Kidney (tissue), 14 donors: ENCODE data around the gene ARHGEF11. TPM values are rescaled to one million over a fixed set of nuclear protein-coding genes. Genes with fewer than 3 reads are reported as not detected.

Experiments used
- DNase-seq, 5 donors: peaks; one replicate each; pipeline ENCODE4 v3.0.0-alpha.2; 2013 to 2020
- FAIRE-seq: peaks from 2 replicates; lab custom pipeline; 2012; peaks lifted over from hg19 to GRCh38; lab: Jason Lieb, UNC
- H3K27ac ChIP-seq, 2 donors: one replicate each; pipeline ENCODE4 v1.7.0; 2013; ENCODE audit warnings: low read depth in 2 of 2, low read length in 2 of 2, inconsistent platforms in 1 of 2
- H3K27me3 ChIP-seq: one replicate; pipeline ENCODE4 v1.7.1; 2013; ENCODE audit warnings: low read length, inconsistent platforms; ENCODE audit not compliant: control insufficient read depth, insufficient read depth
- H3K36me3 ChIP-seq, 3 donors: one replicate each; pipeline versions ENCODE4 v1.7.0 to v1.7.1; 2013; ENCODE audit warnings: low read length in 3 of 3, control low read depth in 1 of 3, inconsistent platforms in 1 of 3; ENCODE audit not compliant: insufficient read depth in 3 of 3, control insufficient read depth in 2 of 3
- H3K4me1 ChIP-seq, 3 donors: one replicate each; pipeline versions ENCODE4 v1.7.0 to v1.7.1; 2013; ENCODE audit warnings: low read length in 3 of 3, inconsistent platforms in 1 of 3, low read depth in 1 of 3; ENCODE audit not compliant: control insufficient read depth in 2 of 3, insufficient read depth in 2 of 3
- H3K4me3 ChIP-seq, 3 donors: one replicate each; pipeline versions ENCODE4 v1.7.0 to v1.8.1; 2013; ENCODE audit warnings: low read length in 3 of 3, control low read depth in 1 of 3, inconsistent platforms in 1 of 3
- H3K9ac ChIP-seq, 3 donors: one replicate each; pipeline versions ENCODE4 v1.7.0 to v1.7.1; 2013; ENCODE audit warnings: low read length in 3 of 3, control low read depth in 1 of 3, inconsistent platforms in 1 of 3
- H3K9me3 ChIP-seq, 3 donors: one replicate each; pipeline versions ENCODE4 v1.7.0 to v1.7.1; 2013; ENCODE audit warnings: low read length in 3 of 3, control low read depth in 1 of 3, inconsistent platforms in 1 of 3; ENCODE audit not compliant: control insufficient read depth in 2 of 3, insufficient read depth in 1 of 3
- CTCF ChIP-seq: IDR thresholded peaks from 3 replicates; pipeline ENCODE4 v1.5.1; 2012; ENCODE audit warnings: mild to moderate bottlenecking, moderate library complexity, borderline replicate concordance; ENCODE audit not compliant: insufficient read depth; ENCODE audit errors: extremely low read depth
- intact Hi-C: fragments of 100-400 bp; cut with DNase I; formaldehyde crosslinking; loops from one replicate; pipeline ENCODE4 v1.11.1; 2022
- polyA plus RNA-seq: library from polyadenylated mRNA; stranded (reverse); fragments of 350-450 nt; fragmentation: Illumina TruSeq; extraction: RNeasy Lipid Tissue Mini Kit (QIAGEN cat#74804); gene quantifications from one replicate; pipeline ENCODE4 v1.2.3, GENCODE V29; 2014; ENCODE audit warnings: low read depth, low replicate concordance; ENCODE audit not compliant: insufficient read depth
- total RNA-seq: library from RNA; stranded (reverse); fragmentation: NEBNext Ultra II Directional; extraction: Animal tissue kit (Norgen Biotek cat#: 25700); gene quantifications from one replicate; pipeline ENCODE4 v1.2.1, GENCODE V29; 2021
- donor health status: control.
- donor health status: control.
- donor health status: control.
- donor health status: control.
- donor health status: control.
- donor health status: DM: yes; HTN: yes; CAD: no.
- donor health status: Normal renal cell carcinoma (clear cell type).

ARHGEF11 gene
- total and polyA plus RNA-seq, 2 donors from 2014 or later = 8.8 to 36.4 TPM

- H3K27ac ChIP-seq = no peak overlapping the region
- TF ChIP-seq CTCF = no peak
- no peaks in the 10 kb centered on the region for H3K27me3 ChIP-seq
- no peaks in the 10 kb centered on the region for H3K9me3 ChIP-seq
- DNase-seq (no peak), FAIRE-seq (no peak)
- H3K36me3 ChIP-seq = no peaks in the 10 kb centered on the region
- H3K9ac ChIP-seq = no peak overlapping the region
- H3K4me1 ChIP-seq = no peaks in the 10 kb centered on the region
- no peak overlapping the region for H3K4me3 ChIP-seq
- intact Hi-C loops = no loop called here
These were observed 39.9 kb upstream of the ARHGEF11 start for GRCh38 chr1:157085421-157085820.

GRCh38 chr1:157084720-157085119 lies 39.2 kb upstream of the ARHGEF11 start:
- FAIRE-seq (no peak), DNase-seq (no peak)
- no peaks in the 10 kb centered on the region for H3K4me1 ChIP-seq
- H3K9ac ChIP-seq = no peak overlapping the region
- no peak overlapping the region for H3K27ac ChIP-seq
- H3K4me3 ChIP-seq = no peak overlapping the region
- H3K9me3 ChIP-seq = no peaks in the 10 kb centered on the region
- TF ChIP-seq CTCF = no peak
- intact Hi-C loops = no loop called here
- no peaks in the 10 kb centered on the region for H3K27me3 ChIP-seq
- no peaks in the 10 kb centered on the region for H3K36me3 ChIP-seq

- FAIRE-seq = no peak
- Histone ChIP-seq H3K27me3 (no peaks in the 10 kb centered on the region), H3K9me3 (no peaks in the 10 kb centered on the region), H3K27ac (no peak overlapping the region), H3K4me3 (no peak overlapping the region), H3K36me3 (no peaks in the 10 kb centered on the region), H3K4me1 (no peaks in the 10 kb centered on the region), H3K9ac (no peak overlapping the region)
- no peak for DNase-seq
- intact Hi-C loops = no loop called here
- no peak for TF ChIP-seq CTCF
These were observed 36.2 kb upstream of the ARHGEF11 start for GRCh38 chr1:157081707-157082106.

GRCh38 chr1:157080714-157081113 lies 35.2 kb upstream of the ARHGEF11 start:
- Histone ChIP-seq H3K9me3 (no peaks in the 10 kb centered on the region), H3K27me3 (no peaks in the 10 kb centered on the region), H3K4me1 (no peaks in the 10 kb centered on the region), H3K27ac (no peak overlapping the region), H3K9ac (no peak overlapping the region), H3K36me3 (no peaks in the 10 kb centered on the region), H3K4me3 (no peak overlapping the region)
- no peak for DNase-seq
- no peak for FAIRE-seq
- intact Hi-C loops = no loop called here
- TF ChIP-seq CTCF = no peak
